Type B pancreatic cell (in vitro differentiated cells): ENCODE results near the gene RYR2. TPM values are rescaled to one million over a fixed set of nuclear protein-coding genes. Genes with fewer than 3 reads are reported as not detected.

Experiments used
- DNase-seq: peaks from one replicate; pipeline ENCODE4 v3.0.0; 2021; ENCODE audit warnings: mixed read lengths; ENCODE audit not compliant: unreplicated experiment; ENCODE audit errors: extremely low spot score
- H3K27ac Mint-ChIP-seq: 2 replicates; pipeline ENCODE4 v1.8.0; 2021; ENCODE audit warnings: mild to moderate bottlenecking, mixed read lengths
- H3K27me3 Mint-ChIP-seq: 2 replicates; pipeline ENCODE4 v1.8.0; 2021; ENCODE audit warnings: mixed read lengths
- H3K36me3 Mint-ChIP-seq: 2 replicates; pipeline ENCODE4 v1.8.0; 2021; ENCODE audit warnings: mixed read lengths
- H3K4me1 Mint-ChIP-seq: one replicate; pipeline ENCODE4 v1.8.0; 2021; ENCODE audit warnings: mixed read lengths; ENCODE audit not compliant: unreplicated experiment
- H3K4me3 Mint-ChIP-seq: 2 replicates; pipeline ENCODE4 v1.8.0; 2021; ENCODE audit warnings: mild to moderate bottlenecking, mixed read lengths
- H3K9me3 Mint-ChIP-seq: 2 replicates; pipeline ENCODE4 v1.8.0; 2021; ENCODE audit warnings: mixed read lengths
- CTCF ChIP-seq: fragments of 200-600 bp; sonication (generic); conservative IDR thresholded peaks from 2 replicates; pipeline ENCODE4 v1.5.0; 2021; ENCODE audit warnings: antibody characterized with exemption, mild to moderate bottlenecking
- total RNA-seq: library from RNA; stranded (reverse); gene quantifications from 2 replicates; pipeline ENCODE4 v1.2.1, GENCODE V29; 2021; ENCODE audit warnings: low replicate concordance

Gene RYR2
- total RNA-seq, 1 donor from 2014 or later, result 0.58 TPM

- DNase-seq, result no peak
- peaks cover 7% of the 10 kb centered on the region for H3K4me1 Mint-ChIP-seq
- TF ChIP-seq CTCF, result no peak
- H3K9me3 Mint-ChIP-seq, result no peaks in the 10 kb centered on the region
- no peaks in the 10 kb centered on the region for H3K36me3 Mint-ChIP-seq
- no peak overlapping the region for H3K4me3 Mint-ChIP-seq
- H3K27me3 Mint-ChIP-seq, result peaks cover 13% of the 10 kb centered on the region
- no peak overlapping the region for H3K27ac Mint-ChIP-seq
Measured at GRCh38 chr1:237779356-237779755, 737.4 kb downstream of the RYR2 start.

DNA sequence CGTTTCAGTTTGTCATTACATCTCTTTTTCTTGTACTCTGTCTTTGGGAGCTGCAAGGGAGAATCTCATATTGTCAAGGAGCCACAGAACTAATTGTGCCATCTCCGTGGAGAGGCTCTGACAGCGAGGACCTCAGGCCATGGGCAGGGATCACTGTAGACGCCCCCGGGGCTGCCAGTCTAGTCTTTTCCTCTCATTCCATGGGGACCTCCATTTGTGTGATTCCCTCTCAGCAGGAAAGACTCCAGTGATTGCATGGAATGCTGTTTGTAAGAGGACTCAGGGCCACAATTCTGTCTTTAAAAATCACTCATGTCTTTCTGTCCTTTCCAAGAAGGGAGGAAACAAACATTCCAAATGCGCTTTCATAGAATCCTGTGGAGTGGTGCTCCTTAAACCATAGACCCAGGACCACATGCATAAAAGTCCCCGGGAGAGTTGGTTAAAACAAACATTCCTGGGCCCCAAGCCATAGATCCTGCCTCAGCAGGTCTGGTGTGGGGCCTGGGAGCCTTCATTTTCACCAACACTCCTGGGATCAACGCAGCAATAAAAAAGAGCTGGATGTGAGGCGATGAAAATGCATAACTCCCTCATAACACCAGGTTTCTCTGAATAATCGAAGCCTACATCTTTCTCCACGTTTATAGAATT lies 744.2 kb downstream of the RYR2 start:
- no peak for DNase-seq
- no peak for TF ChIP-seq CTCF
- H3K9me3 Mint-ChIP-seq, result no peaks in the 10 kb centered on the region
- no peaks in the 10 kb centered on the region for H3K36me3 Mint-ChIP-seq
- no peaks in the 10 kb centered on the region for H3K4me1 Mint-ChIP-seq
- H3K27me3 Mint-ChIP-seq, result no peaks in the 10 kb centered on the region
- no peak overlapping the region for H3K4me3 Mint-ChIP-seq
- no peak overlapping the region for H3K27ac Mint-ChIP-seq

- no peak for TF ChIP-seq CTCF
- Mint-ChIP-seq H3K4me1 (no peaks in the 10 kb centered on the region), H3K27me3 (no peaks in the 10 kb centered on the region), H3K9me3 (no peaks in the 10 kb centered on the region), H3K36me3 (no peaks in the 10 kb centered on the region), H3K27ac (no peak overlapping the region), H3K4me3 (no peak overlapping the region)
- no peak for DNase-seq
Measured at GRCh38 chr1:237788069-237788468, 746.1 kb downstream of the RYR2 start.

GRCh38 chr1:237789619-237790018 lies 747.6 kb downstream of the RYR2 start:
- Mint-ChIP-seq H3K27ac (no peak overlapping the region), H3K36me3 (no peaks in the 10 kb centered on the region), H3K4me1 (no peaks in the 10 kb centered on the region), H3K9me3 (no peaks in the 10 kb centered on the region), H3K27me3 (no peaks in the 10 kb centered on the region), H3K4me3 (no peak overlapping the region)
- TF ChIP-seq CTCF, result no peak
- DNase-seq, result no peak

GRCh38 chr1:237791592-237791991 lies 749.6 kb downstream of the RYR2 start:
- TF ChIP-seq CTCF, result no peak
- Mint-ChIP-seq H3K4me1 (no peaks in the 10 kb centered on the region), H3K27ac (no peak overlapping the region), H3K4me3 (no peak overlapping the region), H3K27me3 (no peaks in the 10 kb centered on the region), H3K9me3 (no peaks in the 10 kb centered on the region), H3K36me3 (no peaks in the 10 kb centered on the region)
- no peak for DNase-seq

DNA sequence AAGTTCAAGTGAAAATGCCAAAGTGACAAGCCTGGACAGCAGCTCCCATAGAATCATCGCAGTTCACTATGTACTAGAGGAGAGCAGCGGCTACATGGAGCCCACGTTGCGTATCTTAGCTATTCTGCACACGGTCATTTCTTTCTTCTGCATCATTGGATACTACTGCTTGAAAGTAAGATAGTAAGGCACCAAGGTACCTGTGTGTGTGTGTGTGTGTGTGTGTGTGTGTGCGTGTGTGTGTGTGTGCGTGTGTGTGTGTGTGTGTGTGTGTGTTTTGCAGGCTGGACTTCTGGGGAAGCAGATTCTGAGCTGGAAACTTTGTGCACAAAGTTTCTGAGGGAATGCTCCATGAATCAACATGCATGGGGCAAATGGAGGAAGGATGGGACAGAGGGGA lies 750.2 kb downstream of the RYR2 start:
- no peaks in the 10 kb centered on the region for H3K9me3 Mint-ChIP-seq
- DNase-seq, result no peak

More for the DNA sequence above, 750.2 kb downstream of the RYR2 start:
- H3K36me3 Mint-ChIP-seq, result no peaks in the 10 kb centered on the region
- no peak for TF ChIP-seq CTCF
- no peaks in the 10 kb centered on the region for H3K27me3 Mint-ChIP-seq
- H3K4me1 Mint-ChIP-seq, result no peaks in the 10 kb centered on the region
- H3K27ac Mint-ChIP-seq, result no peak overlapping the region
- no peak overlapping the region for H3K4me3 Mint-ChIP-seq
